Parathyroid adenoma (tissue), 2 donors: Measurements from ENCODE around the gene ZFP36L1.

Experiments used
- H2AFZ ChIP-seq: fragments of 300-600 bp; sonication (generic); one replicate; pipeline ENCODE4 v1.7.0; 2017; ENCODE audit warnings: antibody characterized with exemption, mild to moderate bottlenecking
- H3K27ac ChIP-seq: fragments of 300-600 bp; sonication (generic); one replicate; pipeline ENCODE4 v1.7.0; 2017
- H3K27me3 ChIP-seq: fragments of 300-600 bp; sonication (generic); one replicate; pipeline ENCODE4 v1.7.0; 2017; ENCODE audit warnings: low read length; ENCODE audit not compliant: control insufficient read depth, insufficient read depth
- H3K36me3 ChIP-seq: fragments of 300-600 bp; sonication (generic); one replicate; pipeline ENCODE4 v1.7.0; 2017; ENCODE audit warnings: low read length; ENCODE audit not compliant: control insufficient read depth, insufficient read depth
- H3K4me1 ChIP-seq: fragments of 300-600 bp; sonication (generic); one replicate; pipeline ENCODE4 v1.7.0; 2017; ENCODE audit warnings: control low read depth
- H3K4me2 ChIP-seq: fragments of 300-600 bp; sonication (generic); one replicate; pipeline ENCODE4 v1.7.0; 2017; ENCODE audit warnings: low read length
- H3K4me3 ChIP-seq: fragments of 300-600 bp; sonication (generic); one replicate; pipeline ENCODE4 v1.7.0; 2017; ENCODE audit warnings: low read depth, low read length
- H3K79me2 ChIP-seq: fragments of 300-600 bp; sonication (generic); one replicate; pipeline ENCODE4 v1.7.0; 2017; ENCODE audit warnings: control low read depth
- H3K9ac ChIP-seq: fragments of 300-600 bp; sonication (generic); one replicate; pipeline ENCODE4 v1.7.0; 2017; ENCODE audit warnings: mild to moderate bottlenecking
- H3K9me3 ChIP-seq: fragments of 300-600 bp; sonication (generic); one replicate; pipeline ENCODE4 v1.7.0; 2017; ENCODE audit warnings: low read length; ENCODE audit not compliant: control insufficient read depth
- TF ChIP-seq, protein P1 (sequence below): fragments of 300-600 bp; sonication (generic); IDR thresholded peaks from one replicate; pipeline ENCODE4 v1.7.0; 2017; ENCODE audit warnings: antibody characterized with exemption, mild to moderate bottlenecking
- donor health status: primary hyperparathyroidism.

Gene ZFP36L1

GRCh38 chr14:68820999-68821683 lies 28.3 kb upstream of the ZFP36L1 start:
- TF ChIP-seq, protein P1, sequence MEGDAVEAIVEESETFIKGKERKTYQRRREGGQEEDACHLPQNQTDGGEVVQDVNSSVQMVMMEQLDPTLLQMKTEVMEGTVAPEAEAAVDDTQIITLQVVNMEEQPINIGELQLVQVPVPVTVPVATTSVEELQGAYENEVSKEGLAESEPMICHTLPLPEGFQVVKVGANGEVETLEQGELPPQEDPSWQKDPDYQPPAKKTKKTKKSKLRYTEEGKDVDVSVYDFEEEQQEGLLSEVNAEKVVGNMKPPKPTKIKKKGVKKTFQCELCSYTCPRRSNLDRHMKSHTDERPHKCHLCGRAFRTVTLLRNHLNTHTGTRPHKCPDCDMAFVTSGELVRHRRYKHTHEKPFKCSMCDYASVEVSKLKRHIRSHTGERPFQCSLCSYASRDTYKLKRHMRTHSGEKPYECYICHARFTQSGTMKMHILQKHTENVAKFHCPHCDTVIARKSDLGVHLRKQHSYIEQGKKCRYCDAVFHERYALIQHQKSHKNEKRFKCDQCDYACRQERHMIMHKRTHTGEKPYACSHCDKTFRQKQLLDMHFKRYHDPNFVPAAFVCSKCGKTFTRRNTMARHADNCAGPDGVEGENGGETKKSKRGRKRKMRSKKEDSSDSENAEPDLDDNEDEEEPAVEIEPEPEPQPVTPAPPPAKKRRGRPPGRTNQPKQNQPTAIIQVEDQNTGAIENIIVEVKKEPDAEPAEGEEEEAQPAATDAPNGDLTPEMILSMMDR: no peak
- no peaks in the 10 kb centered on the region for H3K9me3 ChIP-seq
- no peak overlapping the region for H3K9ac ChIP-seq
- H3K36me3 ChIP-seq: no peaks in the 10 kb centered on the region
- H3K27ac ChIP-seq: no peak overlapping the region
- H3K27me3 ChIP-seq: no peaks in the 10 kb centered on the region
- no peak overlapping the region for H3K4me3 ChIP-seq
- no peaks in the 10 kb centered on the region for H3K79me2 ChIP-seq
- H3K4me1 ChIP-seq: no peaks in the 10 kb centered on the region
- no peak overlapping the region for H2AFZ ChIP-seq
- no peak overlapping the region for H3K4me2 ChIP-seq

GRCh38 chr14:68820536-68820935 lies 27.7 kb upstream of the ZFP36L1 start:
- no peak overlapping the region for H3K9ac ChIP-seq
- H3K4me1 ChIP-seq: no peaks in the 10 kb centered on the region

GRCh38 chr14:68820119-68820518 lies 27.3 kb upstream of the ZFP36L1 start:
- H3K9me3 ChIP-seq: no peaks in the 10 kb centered on the region
- H3K27ac ChIP-seq: no peak overlapping the region
- no peak overlapping the region for H2AFZ ChIP-seq
- H3K4me1 ChIP-seq: peaks cover 4% of the 10 kb centered on the region
- no peaks in the 10 kb centered on the region for H3K27me3 ChIP-seq
- no peak overlapping the region for H3K9ac ChIP-seq
- H3K4me2 ChIP-seq: no peak overlapping the region
- H3K36me3 ChIP-seq: no peaks in the 10 kb centered on the region
- TF ChIP-seq, protein P1: no peak
- H3K4me3 ChIP-seq: no peak overlapping the region
- H3K79me2 ChIP-seq: no peaks in the 10 kb centered on the region

More at GRCh38 chr14:68820536-68820935, 27.7 kb upstream of the ZFP36L1 start:
- Histone ChIP-seq H3K27ac (no peak overlapping the region), H3K27me3 (no peaks in the 10 kb centered on the region), H3K36me3 (no peaks in the 10 kb centered on the region), H3K4me2 (no peak overlapping the region), H3K4me3 (no peak overlapping the region), H2AFZ (no peak overlapping the region), H3K9me3 (no peaks in the 10 kb centered on the region), H3K79me2 (no peaks in the 10 kb centered on the region)
- TF ChIP-seq, protein P1: no peak

DNA sequence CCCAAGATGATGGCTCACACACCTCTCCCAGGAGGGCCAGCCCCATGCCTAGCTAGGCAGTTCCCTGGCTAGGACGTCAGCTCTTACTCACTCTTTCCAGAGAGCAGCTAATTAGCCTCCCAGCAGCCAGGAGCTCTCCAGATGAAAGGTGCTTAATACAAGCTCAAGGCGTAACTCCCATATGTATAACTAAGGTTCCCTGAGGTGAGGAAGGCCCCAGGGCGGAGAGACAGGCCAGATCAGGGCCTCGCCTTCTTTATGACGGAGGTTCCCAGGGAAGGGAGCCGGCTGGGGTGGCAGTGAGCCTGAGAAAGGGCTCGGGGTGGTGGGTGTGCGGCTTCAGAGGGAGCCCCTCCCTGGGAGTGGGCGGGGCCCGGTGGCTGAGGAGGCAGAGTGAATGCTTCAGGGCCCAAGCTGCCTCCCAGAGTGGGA lies 26.4 kb upstream of the ZFP36L1 start:
- Histone ChIP-seq H3K4me3 (no peak overlapping the region), H3K4me1 (peaks cover 8% of the 10 kb centered on the region), H3K36me3 (no peaks in the 10 kb centered on the region), H2AFZ (no peak overlapping the region), H3K9ac (no peak overlapping the region), H3K27ac (no peak overlapping the region), H3K4me2 (no peak overlapping the region), H3K27me3 (no peaks in the 10 kb centered on the region), H3K9me3 (no peaks in the 10 kb centered on the region), H3K79me2 (no peaks in the 10 kb centered on the region)
- TF ChIP-seq, protein P1: no peak
